ENCODE results near the gene PCSK6. TPM values are rescaled to one million over a fixed set of nuclear protein-coding genes. Genes with fewer than 3 reads are reported as not detected.

PCSK6 gene
- total RNA-seq, 1 donor from 2014 or later, result 1.1 TPM

- intact Hi-C loops (cut with micrococcal nuclease), result no loop called here
- Mint-ChIP-seq H3K27ac (no peak overlapping the region), H3K36me3 (ENCODE audit: low read depth) (no peaks in the 10 kb centered on the region), H3K4me1 (peaks cover 10% of the 10 kb centered on the region), H3K27me3 (peaks cover 12% of the 10 kb centered on the region), H3K9me3 (peaks cover 2% of the 10 kb centered on the region), H3K4me3 (no peak overlapping the region)
- TF ChIP-seq, protein P1, sequence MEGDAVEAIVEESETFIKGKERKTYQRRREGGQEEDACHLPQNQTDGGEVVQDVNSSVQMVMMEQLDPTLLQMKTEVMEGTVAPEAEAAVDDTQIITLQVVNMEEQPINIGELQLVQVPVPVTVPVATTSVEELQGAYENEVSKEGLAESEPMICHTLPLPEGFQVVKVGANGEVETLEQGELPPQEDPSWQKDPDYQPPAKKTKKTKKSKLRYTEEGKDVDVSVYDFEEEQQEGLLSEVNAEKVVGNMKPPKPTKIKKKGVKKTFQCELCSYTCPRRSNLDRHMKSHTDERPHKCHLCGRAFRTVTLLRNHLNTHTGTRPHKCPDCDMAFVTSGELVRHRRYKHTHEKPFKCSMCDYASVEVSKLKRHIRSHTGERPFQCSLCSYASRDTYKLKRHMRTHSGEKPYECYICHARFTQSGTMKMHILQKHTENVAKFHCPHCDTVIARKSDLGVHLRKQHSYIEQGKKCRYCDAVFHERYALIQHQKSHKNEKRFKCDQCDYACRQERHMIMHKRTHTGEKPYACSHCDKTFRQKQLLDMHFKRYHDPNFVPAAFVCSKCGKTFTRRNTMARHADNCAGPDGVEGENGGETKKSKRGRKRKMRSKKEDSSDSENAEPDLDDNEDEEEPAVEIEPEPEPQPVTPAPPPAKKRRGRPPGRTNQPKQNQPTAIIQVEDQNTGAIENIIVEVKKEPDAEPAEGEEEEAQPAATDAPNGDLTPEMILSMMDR (IDR thresholded peaks at IDR 0.05), result no peak
- ATAC-seq (ENCODE audit: low read depth) (no peak), DNase-seq (no peak)
- ChIA-PET POLR2A (no interaction called here), CTCF (no interaction called here)
Measured at GRCh38 chr15:101447561-101448071, 41.9 kb downstream of the PCSK6 start.

- intact Hi-C loops (cut with micrococcal nuclease), result no loop called here
- no peak for ATAC-seq (ENCODE audit: low read depth)
Measured at GRCh38 chr15:101447168-101447533, 42.4 kb downstream of the PCSK6 start.

DNA sequence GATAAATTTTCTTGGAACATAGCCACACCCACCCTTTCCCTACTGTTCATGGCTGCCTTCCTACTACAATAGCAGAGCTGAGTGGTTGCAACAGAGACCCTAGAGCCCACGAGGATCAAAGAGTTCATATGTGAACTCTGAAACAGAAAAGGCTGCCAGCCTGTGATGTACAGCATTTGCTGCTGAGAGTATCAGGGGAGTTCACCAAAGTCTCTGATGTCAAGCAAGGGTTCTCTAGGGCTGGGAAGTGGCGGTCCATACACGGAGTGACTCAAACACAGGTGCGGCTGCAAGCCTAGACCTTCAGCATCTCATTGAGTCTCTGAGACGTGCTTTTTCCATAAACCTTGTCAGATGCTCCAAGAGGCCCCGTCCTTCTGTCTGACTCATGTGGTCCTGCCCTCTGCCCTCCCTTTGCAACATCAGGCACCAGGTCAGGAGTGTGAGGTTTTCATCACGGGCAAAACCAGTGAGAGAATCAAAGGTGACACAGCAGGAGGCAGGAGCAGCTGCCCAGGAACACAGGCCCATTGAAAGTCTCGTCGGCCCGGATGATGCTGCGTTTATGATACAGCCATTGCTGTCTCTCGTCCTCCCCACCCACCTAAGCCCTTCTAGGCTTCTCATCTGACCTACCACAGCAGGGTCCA, 42.9 kb downstream of the PCSK6 start:
- H3K9me3 Mint-ChIP-seq, result peaks cover 2% of the 10 kb centered on the region
- H3K27ac Mint-ChIP-seq, result no peak overlapping the region
- peaks cover 8% of the 10 kb centered on the region for H3K4me1 Mint-ChIP-seq
- no peaks in the 10 kb centered on the region for H3K36me3 Mint-ChIP-seq (ENCODE audit: low read depth)
- ChIA-PET CTCF (no interaction called here), POLR2A (no interaction called here)
- H3K4me3 Mint-ChIP-seq, result no peak overlapping the region
- TF ChIP-seq, protein P1 (IDR thresholded peaks at IDR 0.05), result no peak
- H3K27me3 Mint-ChIP-seq, result peaks cover 10% of the 10 kb centered on the region
- no peak for ATAC-seq (ENCODE audit: low read depth)
- intact Hi-C loops (cut with micrococcal nuclease), result no loop called here
- no peak for DNase-seq

More at GRCh38 chr15:101447168-101447533, 42.4 kb downstream of the PCSK6 start:
- no peaks in the 10 kb centered on the region for H3K36me3 Mint-ChIP-seq (ENCODE audit: low read depth)
- TF ChIP-seq, protein P1 (IDR thresholded peaks at IDR 0.05), result no peak
- peaks cover 10% of the 10 kb centered on the region for H3K27me3 Mint-ChIP-seq
- ChIA-PET CTCF (no interaction called here), POLR2A (no interaction called here)
- H3K4me3 Mint-ChIP-seq, result no peak overlapping the region
- DNase-seq, result no peak
- H3K4me1 Mint-ChIP-seq, result peaks cover 10% of the 10 kb centered on the region
- no peak overlapping the region for H3K27ac Mint-ChIP-seq
- H3K9me3 Mint-ChIP-seq, result peaks cover 2% of the 10 kb centered on the region

- peaks cover 2% of the 10 kb centered on the region for H3K9me3 Mint-ChIP-seq
- POLR2A ChIA-PET, result no interaction called here
- ATAC-seq (ENCODE audit: low read depth), result no peak
Measured at GRCh38 chr15:101445562-101446517, 43.7 kb downstream of the PCSK6 start.

More at GRCh38 chr15:101445562-101446517, 43.7 kb downstream of the PCSK6 start:
- H3K4me1 Mint-ChIP-seq, result peaks cover 3% of the 10 kb centered on the region
- no peak overlapping the region for H3K4me3 Mint-ChIP-seq
- CTCF ChIA-PET, result no interaction called here
- H3K27me3 Mint-ChIP-seq, result peaks cover 6% of the 10 kb centered on the region
- no peak overlapping the region for H3K27ac Mint-ChIP-seq
- H3K36me3 Mint-ChIP-seq (ENCODE audit: low read depth), result no peaks in the 10 kb centered on the region
- intact Hi-C loops (cut with micrococcal nuclease), result no loop called here
- DNase-seq, result no peak
- TF ChIP-seq, protein P1 (IDR thresholded peaks at IDR 0.05), result no peak

Measured in activated B cell treated with CpG ODN at 0.5 μM for 24 hours (primary cell).